Stimulated activated CD4-positive, alpha-beta T cell treated with anti-CD3 and anti-CD28 coated beads, Interleukin-12 subunit alpha, Interleukin-12 subunit beta, amount 100 ng/mL, for 24 hours (primary cell): ENCODE results near the gene DIAPH1.

Source experiments
- DNase-seq, 2 experiments: peaks; one replicate each; pipeline ENCODE4 v3.0.0-alpha.2; 2020; ENCODE audit warnings: low read depth in 2 of 2

DIAPH1 gene

GRCh38 chr5:141484310-141484640 is 134.5 kb downstream of the DIAPH1 start:
- DNase-seq = no peak

DNA sequence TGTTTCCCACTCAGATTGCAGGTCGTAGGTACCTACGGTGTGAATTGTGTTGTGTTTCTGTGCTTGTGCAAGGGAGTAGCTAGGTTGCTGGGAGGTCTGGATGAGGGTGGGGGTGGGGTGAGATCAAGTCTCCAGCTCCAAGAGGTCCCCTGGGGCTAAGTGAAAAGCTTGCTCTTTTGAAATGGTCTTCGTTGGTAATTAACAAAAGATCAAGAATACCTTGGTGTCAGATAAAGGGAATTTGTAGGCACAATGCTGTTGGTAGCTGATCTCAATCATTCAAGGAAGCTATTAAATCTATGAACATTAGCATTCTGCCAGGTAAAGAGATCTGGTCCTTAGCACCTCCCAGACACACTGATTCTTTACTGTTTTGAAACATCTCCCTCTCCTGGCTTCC is 134.9 kb downstream of the DIAPH1 start:
- no peak for DNase-seq

DNA sequence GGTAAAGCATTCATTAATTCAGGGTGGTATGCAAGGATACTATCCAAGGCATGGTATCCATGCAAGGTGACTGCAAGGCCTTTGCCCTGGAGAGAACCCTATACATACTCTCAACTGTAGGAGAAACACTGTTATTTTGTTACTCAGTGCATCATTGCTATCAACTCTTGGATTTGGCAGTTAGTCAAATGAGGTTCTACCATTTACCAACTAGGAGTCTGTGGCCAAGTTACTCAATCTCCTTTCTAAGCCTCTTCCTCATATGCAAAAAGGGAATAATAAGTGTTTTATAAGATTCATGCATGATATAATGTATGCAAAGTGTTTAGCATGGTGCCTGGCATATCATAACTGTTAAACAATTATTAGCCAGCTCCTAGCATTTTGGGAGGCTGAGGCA is 139.0 kb downstream of the DIAPH1 start:
- no peak for DNase-seq

- no peak for DNase-seq
Observed at GRCh38 chr5:141478321-141478945, 140.4 kb downstream of the DIAPH1 start.

- no peak for DNase-seq
Observed at GRCh38 chr5:141477815-141478214, 141.0 kb downstream of the DIAPH1 start.

DNA sequence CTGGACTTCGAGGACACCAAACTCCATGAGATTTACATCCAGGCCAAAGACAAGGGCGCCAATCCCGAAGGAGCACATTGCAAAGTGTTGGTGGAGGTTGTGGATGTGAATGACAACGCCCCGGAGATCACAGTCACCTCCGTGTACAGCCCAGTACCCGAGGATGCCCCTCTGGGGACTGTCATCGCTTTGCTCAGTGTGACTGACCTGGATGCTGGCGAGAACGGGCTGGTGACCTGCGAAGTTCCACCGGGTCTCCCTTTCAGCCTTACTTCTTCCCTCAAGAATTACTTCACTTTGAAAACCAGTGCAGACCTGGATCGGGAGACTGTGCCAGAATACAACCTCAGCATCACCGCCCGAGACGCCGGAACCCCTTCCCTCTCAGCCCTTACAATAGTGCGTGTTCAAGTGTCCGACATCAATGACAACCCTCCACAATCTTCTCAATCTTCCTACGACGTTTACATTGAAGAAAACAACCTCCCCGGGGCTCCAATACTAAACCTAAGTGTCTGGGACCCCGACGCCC is 141.7 kb downstream of the DIAPH1 start:
- no peak for DNase-seq

DNA sequence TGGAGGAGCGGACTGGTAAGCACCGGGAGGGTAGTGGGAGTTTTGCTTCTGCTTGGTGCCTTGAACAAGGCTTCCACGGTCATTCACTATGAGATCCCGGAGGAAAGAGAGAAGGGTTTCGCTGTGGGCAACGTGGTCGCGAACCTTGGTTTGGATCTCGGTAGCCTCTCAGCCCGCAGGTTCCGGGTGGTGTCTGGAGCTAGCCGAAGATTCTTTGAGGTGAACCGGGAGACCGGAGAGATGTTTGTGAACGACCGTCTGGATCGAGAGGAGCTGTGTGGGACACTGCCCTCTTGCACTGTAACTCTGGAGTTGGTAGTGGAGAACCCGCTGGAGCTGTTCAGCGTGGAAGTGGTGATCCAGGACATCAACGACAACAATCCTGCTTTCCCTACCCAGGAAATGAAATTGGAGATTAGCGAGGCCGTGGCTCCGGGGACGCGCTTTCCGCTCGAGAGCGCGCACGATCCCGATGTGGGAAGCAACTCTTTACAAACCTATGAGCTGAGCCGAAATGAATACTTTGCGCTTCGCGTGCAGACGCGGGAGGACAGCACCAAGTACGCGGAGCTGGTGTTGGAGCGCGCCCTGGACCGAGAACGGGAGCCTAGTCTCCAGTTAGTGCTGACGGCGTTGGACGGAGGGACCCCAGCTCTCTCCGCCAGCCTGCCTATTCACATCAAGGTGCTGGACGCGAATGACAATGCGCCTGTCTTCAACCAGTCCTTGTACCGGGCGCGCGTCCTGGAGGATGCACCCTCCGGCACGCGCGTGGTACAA is 142.5 kb downstream of the DIAPH1 start:
- no peak for DNase-seq

- DNase-seq = peak; percentile 21 to 52
Observed at GRCh38 chr5:141475625-141476131, 143.1 kb downstream of the DIAPH1 start, which contains the start of gene PCDHGC3. Gene PCDHGC3 (plus strand): TSS chr5:141475966. CDS start chr5:141476117, 151 bp downstream.

- DNase-seq = no peak
Observed at GRCh38 chr5:141465351-141465750, 153.4 kb downstream of the DIAPH1 start.
